Stimulated activated naive CD4-positive, alpha-beta T cell treated with Interleukin-2 at 50 U/mL for 16 hours (primary cell): ENCODE data around the gene DLG2.

Source experiments
- DNase-seq: peaks from one replicate; lab custom pipeline; 2025; lab: John Stamatoyannopoulos, UW

Gene DLG2

GRCh38 chr11:84563356-84563755 is 1063.8 kb downstream of the DLG2 start:
- no peak for DNase-seq

DNA sequence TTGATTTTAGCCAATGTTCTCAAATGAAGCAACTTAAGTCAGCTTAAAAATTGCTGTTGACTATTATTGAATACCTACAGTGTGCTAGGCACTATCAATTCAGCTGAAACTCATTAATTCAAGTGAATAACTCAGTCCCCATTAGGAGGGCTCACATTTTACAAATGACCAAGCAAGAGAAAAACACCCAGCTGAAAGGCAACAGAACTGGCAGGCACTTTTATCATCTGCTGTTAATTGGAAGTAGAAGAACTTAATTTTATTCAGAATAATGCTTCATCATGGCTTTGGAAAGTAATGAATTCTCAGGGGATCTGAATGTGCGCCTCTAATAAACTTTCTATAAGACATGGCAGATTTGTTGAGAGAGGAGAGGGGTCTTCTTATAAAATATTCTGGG is 1066.9 kb downstream of the DLG2 start:
- DNase-seq = no peak

DNA sequence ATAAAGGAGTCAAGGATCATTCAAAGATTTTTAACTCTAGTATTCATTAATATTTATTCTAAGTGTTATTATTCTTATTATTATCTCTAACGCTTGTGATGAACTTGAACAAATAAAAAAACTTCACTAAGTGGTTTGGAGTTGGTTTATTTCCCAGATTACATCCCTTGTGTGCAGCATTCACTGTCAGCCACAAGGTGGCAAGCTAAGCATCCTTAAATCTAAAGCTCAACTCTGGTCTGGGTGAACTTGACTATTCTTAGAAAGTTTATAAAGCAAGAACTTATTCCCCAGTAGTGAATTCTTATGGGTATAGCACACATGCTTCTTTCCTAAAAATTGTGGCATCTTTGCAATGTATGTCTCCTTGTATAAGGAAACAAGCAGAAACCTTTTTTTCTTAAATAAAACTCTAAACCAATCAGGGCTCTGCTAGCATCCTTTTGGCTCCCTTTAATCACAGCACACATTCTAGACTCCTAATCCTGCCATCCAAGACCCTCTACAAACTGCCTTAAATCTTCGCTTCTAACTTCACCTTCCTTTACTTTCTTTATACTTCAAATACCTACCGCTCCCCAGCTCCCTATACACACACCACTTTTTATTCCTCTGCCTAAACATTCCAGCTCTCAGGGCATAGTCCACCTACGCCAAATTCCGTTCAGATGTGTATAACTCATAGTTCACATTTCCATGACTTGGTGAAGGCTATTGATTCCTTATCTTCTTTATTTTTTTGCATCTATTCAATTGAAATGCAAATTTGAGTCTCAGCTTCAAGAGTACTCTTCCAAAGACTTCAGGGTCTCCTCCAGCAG is 1068.8 kb downstream of the DLG2 start:
- no peak for DNase-seq

- no peak for DNase-seq
Observed at GRCh38 chr11:84552791-84553190, 1074.4 kb downstream of the DLG2 start.

GRCh38 chr11:84549217-84549616 is 1077.9 kb downstream of the DLG2 start:
- no peak for DNase-seq

- DNase-seq = no peak
Observed at GRCh38 chr11:84544566-84544965, 1082.6 kb downstream of the DLG2 start.

GRCh38 chr11:84543367-84544159 is 1083.6 kb downstream of the DLG2 start:
- DNase-seq = no peak

- no peak for DNase-seq
Observed at GRCh38 chr11:84541731-84542340, 1085.3 kb downstream of the DLG2 start.

GRCh38 chr11:84536456-84536855 is 1090.7 kb downstream of the DLG2 start:
- no peak for DNase-seq

GRCh38 chr11:84532364-84532763 is 1094.8 kb downstream of the DLG2 start:
- DNase-seq = no peak

DNA sequence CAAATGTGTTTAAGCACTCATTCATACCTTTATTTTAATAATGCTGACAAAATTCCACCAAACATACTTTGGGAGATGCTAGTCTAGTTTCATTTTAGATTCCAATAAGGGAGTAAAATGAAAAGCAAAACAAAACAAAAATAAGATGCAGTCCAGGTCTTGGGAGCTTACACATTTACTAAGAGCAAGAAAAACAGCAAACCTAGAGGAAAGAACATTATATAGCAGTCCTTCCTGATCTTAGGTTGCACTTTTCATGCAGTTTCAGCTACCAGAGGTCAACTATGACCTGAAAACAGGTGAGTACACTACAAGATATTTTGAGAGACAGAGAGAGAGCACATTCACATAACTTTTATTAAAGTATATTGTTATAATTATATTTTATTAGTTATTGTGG is 1100.9 kb downstream of the DLG2 start:
- no peak for DNase-seq

DNA sequence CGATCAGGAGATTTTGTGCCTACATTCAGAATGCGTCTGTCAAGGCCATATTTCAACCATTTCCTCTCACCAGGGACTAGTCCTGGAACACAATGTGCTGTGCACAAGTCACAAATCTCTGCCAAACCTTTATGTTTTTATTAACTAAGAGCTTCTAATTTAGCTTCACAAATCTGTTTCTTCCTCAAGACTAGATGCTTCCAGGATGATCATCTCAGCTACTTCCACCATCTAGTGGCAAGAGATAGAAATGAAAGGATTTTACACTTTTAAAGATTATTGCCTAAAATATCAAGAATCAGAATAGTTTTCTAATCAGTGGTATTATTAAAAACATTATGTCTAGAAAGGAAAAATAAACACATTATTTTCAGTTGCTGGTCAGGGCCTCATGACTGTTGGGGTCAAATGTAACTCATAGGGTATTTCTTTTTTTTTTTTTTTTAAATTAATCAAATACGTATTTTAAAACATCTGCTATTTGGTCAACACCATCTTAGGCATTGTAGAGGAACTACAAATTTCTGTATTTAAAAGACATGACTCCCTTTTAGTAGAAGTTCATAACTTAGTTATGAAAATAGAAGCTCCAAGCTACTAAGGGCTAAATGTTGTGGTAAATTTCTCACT is 1102.6 kb downstream of the DLG2 start:
- no peak for DNase-seq

- no peak for DNase-seq
Observed at GRCh38 chr11:84522331-84522730, 1104.8 kb downstream of the DLG2 start.

DNA sequence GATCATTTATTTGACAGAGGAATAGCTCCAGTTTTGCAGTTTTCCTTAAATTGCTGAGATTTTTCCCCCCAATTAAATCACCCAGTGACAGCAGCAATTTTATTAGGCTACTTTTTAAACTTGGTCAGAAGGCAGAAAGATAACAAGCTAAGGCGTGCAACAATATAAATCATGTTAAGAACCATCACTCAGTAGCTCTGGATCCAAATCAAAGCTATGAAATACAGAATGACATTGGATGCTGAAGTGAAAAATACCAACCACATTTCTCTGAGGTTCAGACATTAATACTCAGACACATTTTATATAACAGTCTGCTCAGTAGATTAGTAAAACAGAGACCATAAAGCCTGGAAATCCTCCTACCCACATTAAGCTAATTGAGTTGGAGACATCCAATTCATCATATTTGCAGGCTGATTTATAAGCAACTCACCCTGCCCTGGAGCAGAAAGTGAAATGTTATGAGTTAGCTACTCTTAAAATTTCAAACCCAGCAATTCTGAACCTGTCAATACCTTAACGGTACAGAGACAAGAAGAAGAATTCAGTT is 1108.4 kb downstream of the DLG2 start:
- DNase-seq = no peak

GRCh38 chr11:84514436-84514835 is 1112.7 kb downstream of the DLG2 start:
- no peak for DNase-seq

GRCh38 chr11:84503503-84503902 is 1123.6 kb downstream of the DLG2 start:
- no peak for DNase-seq

DNA sequence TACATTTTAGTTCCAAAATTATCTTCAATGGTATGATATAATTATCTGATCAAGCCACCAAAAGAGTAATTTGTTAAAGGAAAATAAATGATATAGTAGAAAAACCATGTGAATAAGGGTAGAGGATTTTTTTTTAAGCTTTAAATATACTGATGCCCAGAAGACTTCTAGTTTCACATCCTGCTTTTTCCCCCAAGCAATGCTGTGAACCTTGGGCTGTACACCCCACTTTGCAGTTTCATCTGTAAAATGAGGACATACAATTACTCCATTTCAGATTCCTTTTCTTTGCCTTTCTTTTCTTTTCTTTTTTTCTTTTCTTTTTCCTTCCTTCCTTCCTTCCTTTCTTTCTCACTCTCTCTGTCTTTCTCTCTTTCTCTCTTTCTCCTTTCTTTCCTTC is 1125.4 kb downstream of the DLG2 start:
- DNase-seq = no peak

DNA sequence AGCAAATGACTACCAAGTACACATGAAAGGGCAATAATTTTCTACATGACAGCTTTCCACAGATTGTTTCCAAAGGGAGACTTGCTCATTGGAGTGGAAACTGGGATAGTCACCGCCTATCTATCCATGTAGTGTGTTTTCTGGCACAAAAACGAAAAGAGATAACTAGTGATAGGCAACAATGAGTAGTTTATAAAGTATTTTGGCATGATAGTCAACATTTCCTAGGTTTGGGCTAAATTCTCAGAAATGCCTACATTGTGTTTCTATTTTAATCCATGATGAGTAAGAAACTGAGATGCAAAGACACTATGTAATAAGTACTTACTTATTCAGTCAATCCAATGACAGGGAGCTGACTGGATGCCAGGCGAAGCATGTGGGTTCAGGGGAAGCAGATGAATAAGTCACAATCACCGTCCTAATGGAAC is 1129.1 kb downstream of the DLG2 start:
- no peak for DNase-seq

GRCh38 chr11:84497181-84497580 is 1130.0 kb downstream of the DLG2 start:
- no peak for DNase-seq

GRCh38 chr11:84496122-84496521 is 1131.0 kb downstream of the DLG2 start:
- DNase-seq = no peak

DNA sequence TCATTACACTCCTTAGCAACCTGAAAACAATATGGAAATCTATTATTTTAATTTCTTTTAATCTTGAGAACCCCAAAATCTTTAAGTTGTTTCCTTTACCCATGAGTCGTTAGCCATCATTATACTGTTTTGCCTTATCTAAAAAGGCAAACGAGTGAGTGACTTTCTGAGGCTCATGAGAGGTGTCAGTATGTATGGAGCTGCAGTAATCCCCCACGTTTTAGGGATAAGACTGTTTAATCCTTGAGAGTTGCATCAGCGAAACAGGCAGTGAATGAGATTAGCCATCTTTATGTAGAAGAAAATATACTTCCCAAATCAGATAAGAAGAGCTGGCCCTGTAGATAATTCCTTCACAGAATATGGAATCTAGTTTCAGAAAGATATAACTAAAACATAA is 1147.0 kb downstream of the DLG2 start:
- no peak for DNase-seq

GRCh38 chr11:84476581-84476980 is 1150.6 kb downstream of the DLG2 start:
- DNase-seq = no peak
